Measurements from ENCODE around the gene EXT2.

The EXT2 gene

GRCh38 chr11:44261800-44262591, 166.5 kb downstream of the EXT2 start:
- no peak for DNase-seq (ENCODE audit: low read depth)
- TF ChIP-seq CTCF (IDR thresholded peaks at IDR 0.05; ENCODE audit: low read depth, low read length, missing control alignments) = no peak
- no peak overlapping the region for H3K4me3 ChIP-seq (ENCODE audit: low read depth, low read length)

GRCh38 chr11:44263738-44264437, 168.4 kb downstream of the EXT2 start:
- no peak for DNase-seq (ENCODE audit: low read depth)
- no peak for TF ChIP-seq CTCF (IDR thresholded peaks at IDR 0.05; ENCODE audit: low read depth, low read length, missing control alignments)

GRCh38 chr11:44264438-44264749, 168.9 kb downstream of the EXT2 start:
- DNase-seq (ENCODE audit: low read depth) = no peak
- TF ChIP-seq CTCF (IDR thresholded peaks at IDR 0.05; ENCODE audit: low read depth, low read length, missing control alignments) = no peak
- no peak overlapping the region for H3K4me3 ChIP-seq (ENCODE audit: low read depth, low read length)

More at GRCh38 chr11:44263738-44264437, 168.4 kb downstream of the EXT2 start:
- H3K4me3 ChIP-seq (ENCODE audit: low read depth, low read length) = no peak overlapping the region

GRCh38 chr11:44264761-44265160, 169.3 kb downstream of the EXT2 start:
- no peak for DNase-seq (ENCODE audit: low read depth)
- H3K4me3 ChIP-seq (ENCODE audit: low read depth, low read length) = no peak overlapping the region
- TF ChIP-seq CTCF (IDR thresholded peaks at IDR 0.05; ENCODE audit: low read depth, low read length, missing control alignments) = no peak

- no peak for TF ChIP-seq CTCF (IDR thresholded peaks at IDR 0.05; ENCODE audit: low read depth, low read length, missing control alignments)
- DNase-seq (ENCODE audit: low read depth) = no peak
- no peak overlapping the region for H3K4me3 ChIP-seq (ENCODE audit: low read depth, low read length)
These were observed 170.7 kb downstream of the EXT2 start for GRCh38 chr11:44266056-44266780.

GRCh38 chr11:44267006-44267749, 171.7 kb downstream of the EXT2 start:
- no peak overlapping the region for H3K4me3 ChIP-seq (ENCODE audit: low read depth, low read length)
- TF ChIP-seq CTCF (IDR thresholded peaks at IDR 0.05; ENCODE audit: low read depth, low read length, missing control alignments) = no peak
- no peak for DNase-seq (ENCODE audit: low read depth)

All from GM12864 (cell line).